Nephron progenitor cell (in vitro differentiated cells): ENCODE results near the gene BCAP29.

Source experiments
- DNase-seq: peaks from one replicate; pipeline ENCODE4 v3.0.0; 2021
- H3K27ac Mint-ChIP-seq: 2 replicates; pipeline ENCODE4 v1.8.0; 2021; ENCODE audit warnings: mild to moderate bottlenecking, moderate library complexity, mixed read lengths
- H3K27me3 Mint-ChIP-seq: 2 replicates; pipeline ENCODE4 v1.8.0; 2021; ENCODE audit warnings: mild to moderate bottlenecking, low read depth, mixed read lengths; ENCODE audit not compliant: poor library complexity
- H3K36me3 Mint-ChIP-seq: 2 replicates; pipeline ENCODE4 v1.8.0; 2021; ENCODE audit warnings: low read depth, mixed read lengths
- H3K4me1 Mint-ChIP-seq: 2 replicates; pipeline ENCODE4 v1.8.0; 2021; ENCODE audit warnings: mixed read lengths
- H3K4me3 Mint-ChIP-seq: 2 replicates; pipeline ENCODE4 v1.8.0; 2021; ENCODE audit warnings: mild to moderate bottlenecking, moderate library complexity, mixed read lengths
- H3K9me3 Mint-ChIP-seq: 2 replicates; pipeline ENCODE4 v1.8.0; 2021; ENCODE audit warnings: mild to moderate bottlenecking, moderate library complexity, mixed read lengths
- TF ChIP-seq, protein P1 (sequence below): fragments of 200-600 bp; sonication (generic); IDR thresholded peaks from 2 replicates; pipeline ENCODE4 v1.5.0; 2021; ENCODE audit warnings: antibody characterized with exemption

Gene BCAP29

DNA sequence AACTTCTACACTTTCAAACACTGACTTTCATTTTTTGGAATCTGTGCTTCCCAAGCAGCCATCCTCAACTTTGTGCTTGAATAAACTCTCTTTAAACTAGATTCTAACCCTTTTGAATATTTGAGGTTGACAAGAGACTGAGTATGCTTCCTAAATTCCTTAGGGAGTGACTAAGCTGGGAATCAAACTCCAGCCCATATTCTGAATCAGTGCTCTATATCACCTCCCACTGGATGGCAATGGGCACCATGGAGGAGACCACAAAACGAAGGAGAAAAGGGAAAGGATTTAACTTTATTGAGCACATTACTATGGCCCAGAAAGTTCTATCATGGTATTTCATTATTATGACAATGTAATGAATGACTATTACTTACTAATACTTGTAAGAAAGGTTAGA is 63.4 kb downstream of the BCAP29 start:
- DNase-seq: no peak

GRCh38 chr7:107643938-107644308 is 63.9 kb downstream of the BCAP29 start:
- H3K27me3 Mint-ChIP-seq: peaks cover 10% of the 10 kb centered on the region
- no peak overlapping the region for H3K4me3 Mint-ChIP-seq
- H3K36me3 Mint-ChIP-seq: no peaks in the 10 kb centered on the region
- H3K4me1 Mint-ChIP-seq: peaks cover 11% of the 10 kb centered on the region
- DNase-seq: no peak
- H3K9me3 Mint-ChIP-seq: peaks cover 9% of the 10 kb centered on the region
- TF ChIP-seq, protein P1, sequence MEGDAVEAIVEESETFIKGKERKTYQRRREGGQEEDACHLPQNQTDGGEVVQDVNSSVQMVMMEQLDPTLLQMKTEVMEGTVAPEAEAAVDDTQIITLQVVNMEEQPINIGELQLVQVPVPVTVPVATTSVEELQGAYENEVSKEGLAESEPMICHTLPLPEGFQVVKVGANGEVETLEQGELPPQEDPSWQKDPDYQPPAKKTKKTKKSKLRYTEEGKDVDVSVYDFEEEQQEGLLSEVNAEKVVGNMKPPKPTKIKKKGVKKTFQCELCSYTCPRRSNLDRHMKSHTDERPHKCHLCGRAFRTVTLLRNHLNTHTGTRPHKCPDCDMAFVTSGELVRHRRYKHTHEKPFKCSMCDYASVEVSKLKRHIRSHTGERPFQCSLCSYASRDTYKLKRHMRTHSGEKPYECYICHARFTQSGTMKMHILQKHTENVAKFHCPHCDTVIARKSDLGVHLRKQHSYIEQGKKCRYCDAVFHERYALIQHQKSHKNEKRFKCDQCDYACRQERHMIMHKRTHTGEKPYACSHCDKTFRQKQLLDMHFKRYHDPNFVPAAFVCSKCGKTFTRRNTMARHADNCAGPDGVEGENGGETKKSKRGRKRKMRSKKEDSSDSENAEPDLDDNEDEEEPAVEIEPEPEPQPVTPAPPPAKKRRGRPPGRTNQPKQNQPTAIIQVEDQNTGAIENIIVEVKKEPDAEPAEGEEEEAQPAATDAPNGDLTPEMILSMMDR: no peak
- H3K27ac Mint-ChIP-seq: no peak overlapping the region

More for the DNA sequence above, 63.4 kb downstream of the BCAP29 start:
- Mint-ChIP-seq H3K27me3 (peaks cover 10% of the 10 kb centered on the region), H3K36me3 (no peaks in the 10 kb centered on the region), H3K4me1 (peaks cover 11% of the 10 kb centered on the region), H3K9me3 (peaks cover 9% of the 10 kb centered on the region), H3K4me3 (no peak overlapping the region), H3K27ac (no peak overlapping the region)
- TF ChIP-seq, protein P1: no peak

DNA sequence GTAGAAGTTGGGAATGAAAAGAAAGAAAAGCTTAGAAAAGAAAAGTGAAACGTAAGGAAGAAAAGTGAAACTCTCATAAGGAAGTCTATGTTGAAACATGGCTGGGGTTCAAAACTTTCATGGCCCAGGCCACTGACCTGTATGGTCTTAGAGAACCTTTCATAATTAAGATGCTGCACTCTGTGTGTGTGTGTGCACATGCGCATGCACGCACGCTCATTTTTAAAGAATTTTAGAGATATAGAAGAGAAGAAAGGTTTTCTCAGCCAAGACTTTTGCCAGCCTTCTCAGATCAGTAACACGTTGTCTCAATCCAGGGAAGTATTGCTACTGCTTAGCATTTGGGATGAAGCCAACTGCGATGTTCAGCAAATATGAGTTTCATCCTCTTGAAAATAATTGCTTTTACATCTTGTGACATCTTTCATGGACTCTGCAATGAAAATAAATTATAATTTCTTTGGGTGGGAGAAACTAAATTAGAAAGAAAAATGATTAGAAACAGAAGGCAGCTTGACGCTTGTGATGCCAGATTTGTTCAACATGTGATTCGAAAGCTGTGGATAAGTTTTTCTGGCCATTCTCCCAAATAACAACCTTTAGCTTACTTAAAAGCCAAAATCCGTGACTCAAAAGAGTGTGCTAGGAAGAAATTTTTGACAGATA is 64.4 kb downstream of the BCAP29 start:
- H3K9me3 Mint-ChIP-seq: peaks cover 12% of the 10 kb centered on the region
- no peak for DNase-seq
- H3K27ac Mint-ChIP-seq: no peak overlapping the region
- H3K4me3 Mint-ChIP-seq: no peak overlapping the region
- no peaks in the 10 kb centered on the region for H3K36me3 Mint-ChIP-seq
- peaks cover 10% of the 10 kb centered on the region for H3K27me3 Mint-ChIP-seq
- TF ChIP-seq, protein P1: no peak
- peaks cover 11% of the 10 kb centered on the region for H3K4me1 Mint-ChIP-seq

GRCh38 chr7:107652642-107653041 is 72.6 kb downstream of the BCAP29 start:
- Mint-ChIP-seq H3K4me1 (no peaks in the 10 kb centered on the region), H3K36me3 (no peaks in the 10 kb centered on the region), H3K27ac (no peak overlapping the region), H3K4me3 (no peak overlapping the region), H3K9me3 (peaks cover 22% of the 10 kb centered on the region), H3K27me3 (peaks cover 31% of the 10 kb centered on the region)
- DNase-seq: no peak
- TF ChIP-seq, protein P1: no peak

DNA sequence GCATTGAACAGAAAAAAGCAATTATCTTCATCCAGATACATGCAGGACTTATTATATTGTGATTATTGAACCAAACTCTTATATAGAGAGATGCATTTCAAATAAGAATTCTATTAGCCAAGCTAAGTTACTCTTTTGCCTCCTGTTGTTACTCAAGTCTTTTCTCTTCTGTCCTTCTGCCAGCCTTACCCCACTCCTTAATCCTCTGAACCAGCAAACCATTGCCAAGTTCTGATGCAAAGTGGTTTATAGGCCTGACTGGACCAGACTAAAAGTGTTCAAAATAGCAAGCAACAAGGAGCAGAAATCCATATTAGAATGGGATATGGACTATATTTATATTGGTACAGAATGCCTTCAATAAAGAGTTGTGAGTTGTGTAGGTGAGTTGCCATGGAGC is 78.4 kb downstream of the BCAP29 start:
- TF ChIP-seq, protein P1: no peak
- H3K4me3 Mint-ChIP-seq: no peak overlapping the region
- H3K27ac Mint-ChIP-seq: no peak overlapping the region
- H3K9me3 Mint-ChIP-seq: no peaks in the 10 kb centered on the region
- peaks cover 89% of the 10 kb centered on the region for H3K27me3 Mint-ChIP-seq
- no peaks in the 10 kb centered on the region for H3K36me3 Mint-ChIP-seq
- DNase-seq: no peak
- peaks cover 7% of the 10 kb centered on the region for H3K4me1 Mint-ChIP-seq

GRCh38 chr7:107659666-107660065 is 79.6 kb downstream of the BCAP29 start:
- Mint-ChIP-seq H3K9me3 (no peaks in the 10 kb centered on the region), H3K4me1 (peaks cover 7% of the 10 kb centered on the region), H3K4me3 (no peak overlapping the region), H3K27me3 (peaks cover 97% of the 10 kb centered on the region), H3K36me3 (no peaks in the 10 kb centered on the region), H3K27ac (no peak overlapping the region)
- no peak for DNase-seq
- TF ChIP-seq, protein P1: no peak
